Measurements from ENCODE around the gene IGF2BP2. TPM values are rescaled to one million over a fixed set of nuclear protein-coding genes. Genes with fewer than 3 reads are reported as not detected.

Gene IGF2BP2
- total and polyA plus RNA-seq, 3 donors from 2014 or later = 18.9 to 29.1 (median 19.4) TPM

DNA sequence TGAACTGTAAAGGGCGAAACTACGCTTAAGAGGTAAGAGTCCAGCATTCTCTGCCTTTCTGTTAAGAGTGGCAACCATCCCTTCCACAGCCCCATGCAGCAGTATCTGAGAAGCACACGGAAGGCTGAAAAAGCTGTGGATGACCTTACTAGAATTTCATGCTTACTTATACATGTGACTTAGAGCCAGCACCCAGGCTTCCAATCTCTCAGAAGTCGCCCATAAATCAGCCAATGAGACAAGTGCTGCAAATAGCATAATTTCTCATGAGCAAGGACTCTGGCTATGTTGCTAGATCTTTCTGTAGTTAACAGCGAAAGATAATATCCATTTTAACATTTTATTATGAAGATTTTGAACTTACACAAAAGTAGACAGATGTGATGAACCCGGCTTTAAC, 65.3 kb downstream of the IGF2BP2 start:
- Histone ChIP-seq H3K27me3 (no peaks in the 10 kb centered on the region), H3K9me3 (no peaks in the 10 kb centered on the region), H3K36me3 (ENCODE audit: low read depth, missing control alignments) (no peaks in the 10 kb centered on the region), H3K27ac (no peak overlapping the region), H3K4me1 (peaks cover 7% of the 10 kb centered on the region), H3K4me3 (no peak overlapping the region)
- TF ChIP-seq POLR2A (IDR thresholded peaks at IDR 0.05) = no peak
- intact Hi-C loops (cut with DNase I; ENCODE audit: low total_unique reads) = no loop called here
- no peak for DNase-seq
- 89 to 90% methylated on average over 6 of the region's 6 CpGs for WGBS, 2 donors

DNA sequence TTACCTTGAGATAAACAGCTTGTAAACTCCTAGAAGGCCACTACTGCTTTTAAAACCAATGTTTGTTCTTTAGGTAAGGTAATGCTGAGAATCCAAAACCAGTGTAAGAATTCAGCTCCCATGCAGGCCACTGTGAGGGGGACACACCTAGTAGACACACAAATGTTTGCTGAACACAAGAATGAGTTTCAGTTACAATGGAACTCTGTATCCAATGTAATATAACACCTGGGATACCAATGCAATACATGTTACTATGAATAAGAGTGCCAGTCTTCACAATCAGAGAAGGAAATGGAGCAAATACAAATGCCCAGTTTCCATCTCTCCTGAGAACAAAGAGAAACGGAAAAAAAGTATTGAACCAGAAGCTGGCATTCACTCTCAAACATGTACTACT, 65.9 kb downstream of the IGF2BP2 start:
- DNase-seq = no peak
- WGBS, 2 donors = 70 to 92% methylated on average over 1 of the region's 1 CpG
- no peak for TF ChIP-seq POLR2A (IDR thresholded peaks at IDR 0.05)
- TF ChIP-seq, protein P1, sequence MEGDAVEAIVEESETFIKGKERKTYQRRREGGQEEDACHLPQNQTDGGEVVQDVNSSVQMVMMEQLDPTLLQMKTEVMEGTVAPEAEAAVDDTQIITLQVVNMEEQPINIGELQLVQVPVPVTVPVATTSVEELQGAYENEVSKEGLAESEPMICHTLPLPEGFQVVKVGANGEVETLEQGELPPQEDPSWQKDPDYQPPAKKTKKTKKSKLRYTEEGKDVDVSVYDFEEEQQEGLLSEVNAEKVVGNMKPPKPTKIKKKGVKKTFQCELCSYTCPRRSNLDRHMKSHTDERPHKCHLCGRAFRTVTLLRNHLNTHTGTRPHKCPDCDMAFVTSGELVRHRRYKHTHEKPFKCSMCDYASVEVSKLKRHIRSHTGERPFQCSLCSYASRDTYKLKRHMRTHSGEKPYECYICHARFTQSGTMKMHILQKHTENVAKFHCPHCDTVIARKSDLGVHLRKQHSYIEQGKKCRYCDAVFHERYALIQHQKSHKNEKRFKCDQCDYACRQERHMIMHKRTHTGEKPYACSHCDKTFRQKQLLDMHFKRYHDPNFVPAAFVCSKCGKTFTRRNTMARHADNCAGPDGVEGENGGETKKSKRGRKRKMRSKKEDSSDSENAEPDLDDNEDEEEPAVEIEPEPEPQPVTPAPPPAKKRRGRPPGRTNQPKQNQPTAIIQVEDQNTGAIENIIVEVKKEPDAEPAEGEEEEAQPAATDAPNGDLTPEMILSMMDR (IDR thresholded peaks at IDR 0.05) = no peak
- no peaks in the 10 kb centered on the region for H3K36me3 ChIP-seq (ENCODE audit: low read depth, missing control alignments)
- peaks cover 3% of the 10 kb centered on the region for H3K4me1 ChIP-seq
- intact Hi-C loops (cut with DNase I; ENCODE audit: low total_unique reads) = no loop called here
- H3K9me3 ChIP-seq = no peaks in the 10 kb centered on the region
- H3K27me3 ChIP-seq = no peaks in the 10 kb centered on the region
- H3K4me3 ChIP-seq = no peak overlapping the region
- H3K27ac ChIP-seq = no peak overlapping the region

DNA sequence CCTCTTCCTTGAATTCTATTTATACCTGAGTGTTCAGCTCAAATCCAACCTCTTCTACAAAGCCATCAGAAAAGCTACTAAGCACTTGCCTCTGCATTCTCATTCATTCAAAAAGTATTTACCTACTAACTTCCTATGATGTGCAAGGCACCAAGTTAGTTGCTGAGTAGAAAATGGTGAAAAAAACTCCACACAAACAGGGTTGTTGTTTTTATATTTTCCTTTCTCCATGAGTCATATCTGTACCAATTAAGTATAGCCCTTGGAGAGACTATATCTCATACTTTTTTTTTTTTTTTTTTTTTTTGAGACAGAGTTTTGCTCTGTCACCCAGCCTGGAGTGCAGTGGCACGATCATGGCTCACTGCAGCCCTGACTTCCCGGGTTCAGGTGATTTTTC, 67.7 kb downstream of the IGF2BP2 start:
- WGBS, 2 donors = 92 to 94% methylated on average over 2 of the region's 2 CpGs
- Histone ChIP-seq H3K27me3 (no peaks in the 10 kb centered on the region), H3K27ac (no peak overlapping the region), H3K4me3 (no peak overlapping the region), H3K9me3 (no peaks in the 10 kb centered on the region), H3K36me3 (ENCODE audit: low read depth, missing control alignments) (no peaks in the 10 kb centered on the region), H3K4me1 (peaks cover 3% of the 10 kb centered on the region)
- TF ChIP-seq POLR2A (IDR thresholded peaks at IDR 0.05) = no peak
- intact Hi-C loops (cut with DNase I; ENCODE audit: low total_unique reads) = no loop called here
- DNase-seq = no peak

GRCh38 chr3:185756477-185756876, 68.4 kb downstream of the IGF2BP2 start:
- peaks cover 3% of the 10 kb centered on the region for H3K4me1 ChIP-seq
- H3K4me3 ChIP-seq = no peak overlapping the region
- H3K36me3 ChIP-seq (ENCODE audit: low read depth, missing control alignments) = no peaks in the 10 kb centered on the region
- WGBS, 2 donors = 94 to 97% methylated on average over 4 of the region's 4 CpGs
- H3K27ac ChIP-seq = no peak overlapping the region
- no peaks in the 10 kb centered on the region for H3K9me3 ChIP-seq
- DNase-seq = no peak
- intact Hi-C loops (cut with DNase I; ENCODE audit: low total_unique reads) = no loop called here
- no peaks in the 10 kb centered on the region for H3K27me3 ChIP-seq
- no peak for TF ChIP-seq POLR2A (IDR thresholded peaks at IDR 0.05)
- TF ChIP-seq, protein P1 (IDR thresholded peaks at IDR 0.05) = no peak

DNA sequence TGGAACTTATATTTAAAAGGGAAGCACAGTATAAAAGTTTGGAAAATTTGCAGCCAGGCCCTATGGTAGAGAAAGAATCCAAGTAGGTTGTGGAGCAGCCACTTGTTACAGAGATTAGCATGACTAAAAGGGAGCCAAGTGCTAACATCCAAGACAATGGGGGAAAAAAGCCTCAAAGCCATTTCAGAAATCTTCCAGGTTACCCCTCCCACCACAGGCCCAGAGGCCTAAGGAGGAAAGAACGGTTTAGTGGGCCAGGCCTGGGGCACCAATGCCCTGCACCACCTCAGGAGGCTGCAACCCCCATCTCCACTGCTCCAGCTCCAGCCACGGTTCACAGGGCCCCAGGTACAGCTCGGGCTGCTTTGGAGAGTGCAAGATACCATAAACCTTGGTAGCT, 69.9 kb downstream of the IGF2BP2 start:
- intact Hi-C loops (cut with DNase I; ENCODE audit: low total_unique reads) = no loop called here
- H3K4me1 ChIP-seq = no peaks in the 10 kb centered on the region
- no peaks in the 10 kb centered on the region for H3K27me3 ChIP-seq
- 80 to 92% methylated on average over 1 to 3 of the region's 3 CpGs for WGBS, 2 donors
- no peak overlapping the region for H3K27ac ChIP-seq
- DNase-seq = no peak
- H3K36me3 ChIP-seq (ENCODE audit: low read depth, missing control alignments) = no peaks in the 10 kb centered on the region
- H3K9me3 ChIP-seq = no peaks in the 10 kb centered on the region
- no peak for TF ChIP-seq POLR2A (IDR thresholded peaks at IDR 0.05)
- TF ChIP-seq, protein P1 (IDR thresholded peaks at IDR 0.05) = no peak
- no peak overlapping the region for H3K4me3 ChIP-seq

DNA sequence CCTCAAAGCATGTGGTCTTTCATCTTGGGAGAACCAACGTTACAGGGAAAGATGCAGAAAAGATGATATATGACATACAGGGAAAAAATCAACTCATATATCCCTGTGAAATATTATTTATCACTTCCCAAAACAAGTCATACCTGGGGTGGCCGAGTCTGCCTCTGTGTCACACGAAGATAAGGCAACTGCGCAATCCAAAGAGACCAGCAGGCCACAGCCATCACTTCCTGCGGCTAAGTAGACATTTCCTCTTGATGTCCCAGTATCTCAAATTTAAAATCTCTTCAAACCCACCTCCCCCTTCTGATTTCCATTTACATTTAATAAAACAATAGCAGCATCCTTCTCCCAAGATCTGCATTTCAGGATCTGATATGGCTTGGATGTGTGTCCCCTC, 71.5 kb downstream of the IGF2BP2 start:
- Histone ChIP-seq H3K4me3 (no peak overlapping the region), H3K4me1 (peaks cover 6% of the 10 kb centered on the region), H3K36me3 (ENCODE audit: low read depth, missing control alignments) (no peaks in the 10 kb centered on the region), H3K27me3 (no peaks in the 10 kb centered on the region), H3K9me3 (no peaks in the 10 kb centered on the region), H3K27ac (no peak overlapping the region)
- TF ChIP-seq POLR2A (IDR thresholded peaks at IDR 0.05) = no peak
- TF ChIP-seq, protein P1 (IDR thresholded peaks at IDR 0.05) = no peak
- 84 to 88% methylated on average over 5 of the region's 5 CpGs for WGBS, 2 donors
- DNase-seq = no peak
- intact Hi-C loops (cut with DNase I; ENCODE audit: low total_unique reads) = no loop called here

Measured in testis (tissue), 3 donors.